SK-N-SH (cell line): ENCODE data around the gene ALPI. TPM values are rescaled to one million over a fixed set of nuclear protein-coding genes. Genes with fewer than 3 reads are reported as not detected.
"Not testable (repeated sequence)": the region's sequence is repeated elsewhere in the genome, so short reads cannot be mapped to it uniquely, and the experiment has no call there.

ENCODE experiments used
- CTCF ChIA-PET: fragments of 300-600, 350-600 bp; formaldehyde crosslinking; extraction: SDS; loops from one replicate; lab custom pipeline; 2021; lab: Yijun Ruan, JAX
- POLR2A ChIA-PET: fragments of 350-600 bp; sonication (Branson Sonifier 250); formaldehyde crosslinking; extraction: SDS; loops from one replicate; lab custom pipeline; 2020; ENCODE audit warnings: antibody characterized with exemption, inconsistent platforms; lab: Yijun Ruan, JAX
- DNase-seq: peaks from one replicate; pipeline ENCODE4 v3.0.0; 2012
- H2AFZ ChIP-seq: fragments of 200-600 bp; sonication (generic); 2 replicates; pipeline ENCODE4 v1.8.1; 2016; ENCODE audit warnings: antibody characterized with exemption, mild to moderate bottlenecking, low read depth
- H3F3A ChIP-seq: fragments of 200-600 bp; sonication (generic); replicated peaks from 2 replicates; pipeline ENCODE3; 2016; ENCODE audit warnings: antibody characterized with exemption, mild to moderate bottlenecking; ENCODE audit not compliant: insufficient read depth
- H3K27ac ChIP-seq, 2 experiments: fragments of 200-500 bp in 1 of 2; fragments of 200-600 bp in 1 of 2; sonication (Bioruptor generic) in 1 of 2; sonication (generic), shearing (Covaris generic) in 1 of 2; 2 replicates each; pipeline versions ENCODE4 v1.5.1 to v1.6.1; 2014 to 2016; ENCODE audit warnings: low read depth in 2 of 2, inconsistent platforms in 1 of 2, low read length in 1 of 2, mild to moderate bottlenecking in 1 of 2, mixed read lengths in 1 of 2
- H3K27me3 ChIP-seq: fragments of 200-600 bp; sonication (generic), shearing (Covaris generic); 2 replicates; pipeline ENCODE4 v1.6.1; 2016; ENCODE audit warnings: mixed run types; ENCODE audit not compliant: insufficient read depth
- H3K36me3 ChIP-seq, 2 experiments: fragments of 200-500 bp in 1 of 2; fragments of 200-600 bp in 1 of 2; sonication (Bioruptor generic) in 1 of 2; sonication (generic) in 1 of 2; replicated peaks in 1 of 2; 2 replicates each; pipeline versions ENCODE3 to v1.5.1; 2014 to 2016; ENCODE audit warnings: low read length in 1 of 2, mild to moderate bottlenecking in 1 of 2; ENCODE audit not compliant: insufficient read depth in 2 of 2, control insufficient read depth in 1 of 2
- H3K4me1 ChIP-seq, 2 experiments: fragments of 200-500 bp in 1 of 2; fragments of 200-600 bp in 1 of 2; sonication (Bioruptor generic) in 1 of 2; sonication (generic), shearing (Covaris generic) in 1 of 2; 2 replicates each; pipeline versions ENCODE4 v1.5.1 to v1.6.1; 2014 to 2016; ENCODE audit warnings: low read depth in 1 of 2, low read length in 1 of 2, mixed run types in 1 of 2; ENCODE audit not compliant: insufficient read depth in 2 of 2, control insufficient read depth in 1 of 2
- H3K4me2 ChIP-seq: fragments of 200-600 bp; sonication (generic), shearing (Covaris generic); 2 replicates; pipeline ENCODE4 v1.6.1; 2017; ENCODE audit warnings: mixed run types
- H3K4me3 ChIP-seq, 2 experiments: fragments of 200-500 bp in 1 of 2; fragments of 200-600 bp in 1 of 2; sonication (Bioruptor generic) in 1 of 2; sonication (generic), shearing (Covaris generic) in 1 of 2; 2 replicates each; pipeline versions ENCODE4 v1.5.1 to v1.8.1; 2014 to 2016; ENCODE audit warnings: low read depth in 2 of 2, inconsistent platforms in 1 of 2, low read length in 1 of 2, mild to moderate bottlenecking in 1 of 2, mixed read lengths in 1 of 2, moderate library complexity in 1 of 2
- H3K79me2 ChIP-seq: fragments of 200-600 bp; sonication (generic); 2 replicates; pipeline ENCODE4 v1.8.1; 2017; ENCODE audit warnings: mild to moderate bottlenecking; ENCODE audit not compliant: insufficient read depth
- H3K9ac ChIP-seq: fragments of 200-600 bp; sonication (generic); 2 replicates; pipeline ENCODE4 v1.6.1; 2017; ENCODE audit warnings: mixed run types
- H3K9me2 ChIP-seq: fragments of 200-600 bp; sonication (generic); 2 replicates; pipeline ENCODE4 v1.6.1; 2017; ENCODE audit warnings: mixed run types
- H3K9me3 ChIP-seq: fragments of 200-600 bp; sonication (generic); 2 replicates; pipeline ENCODE4 v1.6.1; 2017; ENCODE audit warnings: mixed run types, mild to moderate bottlenecking, moderate library complexity
- H4K20me1 ChIP-seq: fragments of 200-600 bp; sonication (generic); 2 replicates; pipeline ENCODE4 v1.6.1; 2017; ENCODE audit warnings: mild to moderate bottlenecking, mixed run types; ENCODE audit not compliant: insufficient read depth
- CHD2 ChIP-seq: fragments of 150-350 bp; IDR thresholded peaks from 2 replicates; pipeline ENCODE4 v1.6.1; 2018; ENCODE audit warnings: low read length; ENCODE audit not compliant: partially characterized antibody
- ELF1 ChIP-seq: IDR thresholded peaks from 2 replicates; pipeline ENCODE4 v1.4.0; 2012
- EZH2phosphoT487 ChIP-seq: fragments of 200-600 bp; sonication (generic); IDR thresholded peaks from 2 replicates; pipeline ENCODE4 v1.6.1; 2017; ENCODE audit warnings: low read depth, mixed run types, mild to moderate bottlenecking, antibody characterized with exemption, moderate library complexity, borderline replicate concordance
- FOXM1 ChIP-seq: IDR thresholded peaks from 2 replicates; pipeline ENCODE4 v1.4.0; 2012; ENCODE audit warnings: low read depth, mild to moderate bottlenecking
- GABPA ChIP-seq: IDR thresholded peaks from 2 replicates; pipeline ENCODE4 v1.4.0; 2012; ENCODE audit warnings: low read depth, mild to moderate bottlenecking
- MEF2A ChIP-seq: IDR thresholded peaks from 2 replicates; pipeline ENCODE4 v1.4.0; 2012; ENCODE audit warnings: low read depth, borderline replicate concordance
- NRF1 ChIP-seq: IDR thresholded peaks from 2 replicates; pipeline ENCODE4 v1.6.1; 2012; ENCODE audit warnings: low read depth, mild to moderate bottlenecking, low read length
- POLR2AphosphoS5 ChIP-seq: IDR thresholded peaks from 2 replicates; pipeline ENCODE4 v1.6.1; 2012; ENCODE audit warnings: low read depth, low read length
- RAD21 ChIP-seq: IDR thresholded peaks from 2 replicates; pipeline ENCODE4 v1.6.1; 2012; ENCODE audit warnings: mild to moderate bottlenecking, low read length
- RFX5 ChIP-seq: IDR thresholded peaks from 2 replicates; pipeline ENCODE4 v1.6.1; 2012; ENCODE audit warnings: mild to moderate bottlenecking, improper control_type of control experiment, low read length
- TEAD4 ChIP-seq: IDR thresholded peaks from 2 replicates; pipeline ENCODE4 v1.4.0; 2012; ENCODE audit warnings: mild to moderate bottlenecking, borderline replicate concordance; ENCODE audit not compliant: insufficient read depth
- WGBS: methylation state at CpG from one replicate; pipeline ENCODE4 v1.1.6; 2017; ENCODE audit warnings: low lambda C conversion rate; 5-methylcytosine and 5-hydroxymethylcytosine counted together
- polyA plus RNA-seq, 3 experiments: library from polyadenylated mRNA; depleted of rRNA; stranded (reverse); fragments of >200 nt; gene quantifications; 2 replicates each; pipeline ENCODE4 v1.2.3, GENCODE V29; 2012
- TF ChIP-seq, protein P1 (sequence below): IDR thresholded peaks from 2 replicates; pipeline ENCODE4 v1.4.0; 2012; ENCODE audit warnings: low read depth, borderline replicate concordance
- TF ChIP-seq, protein P2 (sequence below): fragments of 150-350 bp; IDR thresholded peaks from 2 replicates; pipeline ENCODE4 v1.6.1; 2017; ENCODE audit warnings: antibody characterized with exemption, low read length, low read depth, borderline replicate concordance

Gene ALPI
- polyA plus RNA-seq, 1 of the 3 experiments (the other 2 are of a cell fraction): not detected

DNA sequence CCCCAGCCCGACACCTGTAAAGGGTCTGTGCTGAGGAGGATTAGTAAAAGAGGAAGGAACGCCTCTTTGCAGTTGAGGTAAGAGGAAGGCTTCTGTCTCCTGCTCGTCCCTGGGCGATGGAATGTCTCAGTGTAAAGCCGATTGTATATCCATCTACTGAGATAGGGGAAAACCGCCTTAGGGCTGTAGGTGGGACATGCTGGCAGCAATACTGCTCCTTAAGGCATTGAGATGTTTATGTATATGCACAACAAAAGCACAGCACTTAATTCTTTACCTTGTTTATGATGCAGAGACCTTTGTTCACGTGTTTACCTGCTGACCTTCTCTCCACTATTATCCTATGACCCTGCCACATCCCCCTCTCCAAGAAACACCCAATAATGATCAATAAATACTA lies 32.5 kb upstream of the ALPI start:
- H3F3A ChIP-seq, H3K9me3 ChIP-seq, H3K4me2 ChIP-seq, DNase-seq, H3K27ac ChIP-seq, H3K4me1 ChIP-seq, H3K9me2 ChIP-seq, H2AFZ ChIP-seq, POLR2A ChIA-PET, H4K20me1 ChIP-seq, H3K79me2 ChIP-seq, CTCF ChIA-PET, H3K4me3 ChIP-seq, H3K9ac ChIP-seq, H3K36me3 ChIP-seq: not testable (repeated sequence)
- WGBS: 38% methylated on average over 7 of the region's 7 CpGs
- H3K27me3 ChIP-seq: peaks cover 61% of the 10 kb centered on the region

DNA sequence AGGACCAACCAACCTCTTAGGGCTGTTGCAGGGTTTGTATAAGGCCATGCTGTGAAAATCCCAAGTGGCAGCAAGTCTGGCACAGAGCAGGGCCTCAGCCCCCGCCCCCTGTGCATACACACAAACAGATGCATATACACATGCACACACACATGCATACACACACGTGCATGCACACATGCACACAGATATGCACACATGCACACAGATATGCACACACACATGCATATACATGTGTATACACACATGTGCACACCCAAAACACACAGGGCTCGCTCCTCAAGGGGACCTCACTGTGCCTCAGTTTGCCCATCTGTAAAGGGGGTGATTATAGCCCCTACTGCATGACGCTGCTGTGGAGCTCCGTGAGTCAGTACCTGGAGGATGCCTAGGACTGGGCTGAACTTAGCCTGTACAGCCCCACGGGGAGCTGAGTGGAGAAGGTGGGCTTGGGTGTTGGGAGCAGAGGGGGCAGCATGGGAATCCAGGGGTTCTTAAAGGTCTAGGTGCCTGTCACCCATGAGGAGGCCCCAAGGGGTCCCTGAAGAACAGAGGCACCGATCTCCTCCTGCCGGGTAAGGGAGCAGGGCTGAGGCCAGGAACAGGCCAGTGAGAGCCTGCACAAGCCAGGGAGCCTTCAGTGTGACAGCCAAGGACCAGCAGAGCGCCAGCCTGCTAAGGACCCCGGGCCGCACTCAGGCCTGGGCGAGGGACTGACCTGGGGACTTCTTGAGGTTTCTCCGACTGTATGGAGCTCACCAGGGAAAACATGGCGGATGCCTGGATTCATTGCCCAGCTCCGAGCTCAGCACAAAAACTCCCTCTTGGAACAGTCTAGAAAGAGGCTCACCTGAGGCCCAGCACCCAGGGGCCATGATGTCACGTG lies 24.0 kb upstream of the ALPI start:
- TF ChIP-seq NRF1 (no peak), CHD2 (no peak), EZH2phosphoT487 (no peak), FOXM1 (no peak), ELF1 (no peak), RAD21 (no peak), GABPA (no peak), MEF2A (no peak), TEAD4 (no peak), RFX5 (no peak), POLR2AphosphoS5 (no peak)
- TF ChIP-seq, protein P1, sequence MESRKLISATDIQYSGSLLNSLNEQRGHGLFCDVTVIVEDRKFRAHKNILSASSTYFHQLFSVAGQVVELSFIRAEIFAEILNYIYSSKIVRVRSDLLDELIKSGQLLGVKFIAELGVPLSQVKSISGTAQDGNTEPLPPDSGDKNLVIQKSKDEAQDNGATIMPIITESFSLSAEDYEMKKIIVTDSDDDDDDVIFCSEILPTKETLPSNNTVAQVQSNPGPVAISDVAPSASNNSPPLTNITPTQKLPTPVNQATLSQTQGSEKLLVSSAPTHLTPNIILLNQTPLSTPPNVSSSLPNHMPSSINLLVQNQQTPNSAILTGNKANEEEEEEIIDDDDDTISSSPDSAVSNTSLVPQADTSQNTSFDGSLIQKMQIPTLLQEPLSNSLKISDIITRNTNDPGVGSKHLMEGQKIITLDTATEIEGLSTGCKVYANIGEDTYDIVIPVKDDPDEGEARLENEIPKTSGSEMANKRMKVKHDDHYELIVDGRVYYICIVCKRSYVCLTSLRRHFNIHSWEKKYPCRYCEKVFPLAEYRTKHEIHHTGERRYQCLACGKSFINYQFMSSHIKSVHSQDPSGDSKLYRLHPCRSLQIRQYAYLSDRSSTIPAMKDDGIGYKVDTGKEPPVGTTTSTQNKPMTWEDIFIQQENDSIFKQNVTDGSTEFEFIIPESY: no peak
- TF ChIP-seq, protein P2, sequence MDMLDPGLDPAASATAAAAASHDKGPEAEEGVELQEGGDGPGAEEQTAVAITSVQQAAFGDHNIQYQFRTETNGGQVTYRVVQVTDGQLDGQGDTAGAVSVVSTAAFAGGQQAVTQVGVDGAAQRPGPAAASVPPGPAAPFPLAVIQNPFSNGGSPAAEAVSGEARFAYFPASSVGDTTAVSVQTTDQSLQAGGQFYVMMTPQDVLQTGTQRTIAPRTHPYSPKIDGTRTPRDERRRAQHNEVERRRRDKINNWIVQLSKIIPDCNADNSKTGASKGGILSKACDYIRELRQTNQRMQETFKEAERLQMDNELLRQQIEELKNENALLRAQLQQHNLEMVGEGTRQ: no peak
- no peak overlapping the region for H2AFZ ChIP-seq
- ChIA-PET POLR2A (no interaction called here), CTCF (interaction anchor here (1.0 kb wide), 2 partner anchors 15 to 533 kb away, joined by 3 to 4 read pairs; no protein-coding TSS in a partner anchor)
- no peaks in the 10 kb centered on the region for H3K9me3 ChIP-seq
- H3K36me3 ChIP-seq: no peaks in the 10 kb centered on the region
- no peak overlapping the region for H3K9ac ChIP-seq
- DNase-seq: no peak
- H3K4me3 ChIP-seq: no peak overlapping the region
- 67% methylated on average over 10 of the region's 16 CpGs for whole genome bisulfite sequencing
- no peak overlapping the region for H3K4me2 ChIP-seq
- H3K27ac ChIP-seq: no peak overlapping the region
- no peaks in the 10 kb centered on the region for H3F3A ChIP-seq
- no peaks in the 10 kb centered on the region for H3K4me1 ChIP-seq
- H3K79me2 ChIP-seq: no peaks in the 10 kb centered on the region
- H3K9me2 ChIP-seq: no peaks in the 10 kb centered on the region
- H4K20me1 ChIP-seq: no peaks in the 10 kb centered on the region
- peaks cover 5% of the 10 kb centered on the region; the same call in 1 of the 2 replicates for H3K27me3 ChIP-seq
